K562 (cell line): Measurements from ENCODE around the gene PPCDC.

Experiments
- MYC ChIP-seq, 2 experiments: fragments of 250-450 bp in 1 of 2; sonication (Bioruptor Pico) in 1 of 2; IDR thresholded peaks; 2 replicates each; pipeline versions ENCODE4 v1.5.1 to v1.6.1; 2012 to 2021; ENCODE audit warnings: low read depth in 2 of 2, borderline replicate concordance in 1 of 2, improper control_type of control experiment in 1 of 2, low read length in 1 of 2, mild to moderate bottlenecking in 1 of 2, moderate library complexity in 1 of 2
- PTTG1 ChIP-seq: fragments of 450-650 bp; IDR thresholded peaks from 2 replicates; pipeline ENCODE4 v1.6.1; 2016; ENCODE audit warnings: low read depth, mild to moderate bottlenecking, missing genetic modification characterization, missing compliant biosample characterization
- RBFOX2 ChIP-seq: fragments of 200-400 bp; formaldehyde crosslinking; IDR thresholded peaks from 2 replicates; pipeline ENCODE4 v1.6.1; 2017; ENCODE audit warnings: low read depth, mild to moderate bottlenecking, low read length, moderate library complexity
- TCF7 ChIP-seq: sonication (generic); IDR thresholded peaks from 2 replicates; pipeline ENCODE4 v1.6.1; 2016; ENCODE audit warnings: antibody characterized with exemption, borderline replicate concordance
- ZFP30 ChIP-seq: fragments of 250-450 bp; sonication (Bioruptor Pico); IDR thresholded peaks from 2 replicates; pipeline ENCODE4 v1.8.0; 2022; ENCODE audit warnings: moderate library complexity, mild to moderate bottlenecking, inconsistent platforms, borderline replicate concordance
- TF ChIP-seq, protein P1 (sequence below), 3 experiments: IDR thresholded peaks in 2 of 3; conservative IDR thresholded peaks in 1 of 3; 2 replicates each; pipeline ENCODE4 v1.5.1; 2011 to 2012; ENCODE audit warnings: low read length in 3 of 3, mild to moderate bottlenecking in 3 of 3, control low read depth in 2 of 3, improper control_type of control experiment in 1 of 3, inconsistent platforms in 1 of 3, low read depth in 1 of 3, mixed read lengths in 1 of 3, moderate library complexity in 1 of 3; ENCODE audit not compliant: insufficient read depth in 2 of 3
- TF ChIP-seq, protein P2 (sequence below): sonication (generic); formaldehyde crosslinking; IDR thresholded peaks from 2 replicates; pipeline ENCODE4 v1.8.1; 2023; ENCODE audit warnings: mild to moderate bottlenecking, missing genetic modification reagents
- TF ChIP-seq, protein P3 (sequence below): sonication (generic); formaldehyde crosslinking; IDR thresholded peaks from 2 replicates; pipeline ENCODE4 v1.8.0; 2022; ENCODE audit warnings: mild to moderate bottlenecking, missing genetic modification reagents, borderline replicate concordance

DNA sequence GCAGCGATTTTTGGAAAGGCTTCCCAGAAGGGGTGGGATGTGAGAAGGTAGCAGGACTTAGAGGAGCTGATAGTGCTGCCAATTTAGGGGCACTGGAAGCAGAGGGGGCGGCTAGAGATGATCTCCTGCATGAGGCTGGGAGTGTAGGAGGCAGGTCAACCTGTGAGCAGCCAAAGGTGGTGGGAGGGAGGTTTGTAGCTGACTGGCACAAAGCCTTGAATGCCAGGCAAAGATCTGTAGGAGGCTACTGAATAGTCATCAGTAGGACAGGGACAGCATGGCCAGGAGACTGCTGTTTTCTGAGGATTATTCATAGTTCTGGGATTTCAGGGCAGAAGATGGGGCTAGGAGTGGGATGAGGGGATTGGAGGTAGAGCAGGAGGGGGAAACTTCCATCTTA lies 25.8 kb upstream of the PPCDC start:
- TF ChIP-seq, protein P1, sequence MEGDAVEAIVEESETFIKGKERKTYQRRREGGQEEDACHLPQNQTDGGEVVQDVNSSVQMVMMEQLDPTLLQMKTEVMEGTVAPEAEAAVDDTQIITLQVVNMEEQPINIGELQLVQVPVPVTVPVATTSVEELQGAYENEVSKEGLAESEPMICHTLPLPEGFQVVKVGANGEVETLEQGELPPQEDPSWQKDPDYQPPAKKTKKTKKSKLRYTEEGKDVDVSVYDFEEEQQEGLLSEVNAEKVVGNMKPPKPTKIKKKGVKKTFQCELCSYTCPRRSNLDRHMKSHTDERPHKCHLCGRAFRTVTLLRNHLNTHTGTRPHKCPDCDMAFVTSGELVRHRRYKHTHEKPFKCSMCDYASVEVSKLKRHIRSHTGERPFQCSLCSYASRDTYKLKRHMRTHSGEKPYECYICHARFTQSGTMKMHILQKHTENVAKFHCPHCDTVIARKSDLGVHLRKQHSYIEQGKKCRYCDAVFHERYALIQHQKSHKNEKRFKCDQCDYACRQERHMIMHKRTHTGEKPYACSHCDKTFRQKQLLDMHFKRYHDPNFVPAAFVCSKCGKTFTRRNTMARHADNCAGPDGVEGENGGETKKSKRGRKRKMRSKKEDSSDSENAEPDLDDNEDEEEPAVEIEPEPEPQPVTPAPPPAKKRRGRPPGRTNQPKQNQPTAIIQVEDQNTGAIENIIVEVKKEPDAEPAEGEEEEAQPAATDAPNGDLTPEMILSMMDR (IDR thresholded peaks at IDR 0.05 in 2 of 3, conservative IDR thresholded peaks at IDR 0.05 in 1 of 3; ENCODE audit: insufficient read depth in 2 of 3, low read depth in 1 of 3, low read length in 3 of 3) = no peak
- TF ChIP-seq ZFP30 (CRISPR knock-in tag) = no peak
- TF ChIP-seq, protein P2, sequence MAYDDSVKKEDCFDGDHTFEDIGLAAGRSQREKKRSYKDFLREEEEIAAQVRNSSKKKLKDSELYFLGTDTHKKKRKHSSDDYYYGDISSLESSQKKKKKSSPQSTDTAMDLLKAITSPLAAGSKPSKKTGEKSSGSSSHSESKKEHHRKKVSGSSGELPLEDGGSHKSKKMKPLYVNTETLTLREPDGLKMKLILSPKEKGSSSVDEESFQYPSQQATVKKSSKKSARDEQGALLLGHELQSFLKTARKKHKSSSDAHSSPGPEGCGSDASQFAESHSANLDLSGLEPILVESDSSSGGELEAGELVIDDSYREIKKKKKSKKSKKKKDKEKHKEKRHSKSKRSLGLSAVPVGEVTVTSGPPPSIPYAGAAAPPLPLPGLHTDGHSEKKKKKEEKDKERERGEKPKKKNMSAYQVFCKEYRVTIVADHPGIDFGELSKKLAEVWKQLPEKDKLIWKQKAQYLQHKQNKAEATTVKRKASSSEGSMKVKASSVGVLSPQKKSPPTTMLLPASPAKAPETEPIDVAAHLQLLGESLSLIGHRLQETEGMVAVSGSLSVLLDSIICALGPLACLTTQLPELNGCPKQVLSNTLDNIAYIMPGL = no peak
- TF ChIP-seq TCF7 = no peak
- TF ChIP-seq MYC (IDR thresholded peaks at IDR 0.05; ENCODE audit: low read depth, low read length) = no peak
- no peak for TF ChIP-seq MYC (CRISPR knock-in tag; IDR thresholded peaks at IDR 0.05; ENCODE audit: borderline replicate concordance, low read depth)
- no peak for TF ChIP-seq RBFOX2
- TF ChIP-seq, protein P3, sequence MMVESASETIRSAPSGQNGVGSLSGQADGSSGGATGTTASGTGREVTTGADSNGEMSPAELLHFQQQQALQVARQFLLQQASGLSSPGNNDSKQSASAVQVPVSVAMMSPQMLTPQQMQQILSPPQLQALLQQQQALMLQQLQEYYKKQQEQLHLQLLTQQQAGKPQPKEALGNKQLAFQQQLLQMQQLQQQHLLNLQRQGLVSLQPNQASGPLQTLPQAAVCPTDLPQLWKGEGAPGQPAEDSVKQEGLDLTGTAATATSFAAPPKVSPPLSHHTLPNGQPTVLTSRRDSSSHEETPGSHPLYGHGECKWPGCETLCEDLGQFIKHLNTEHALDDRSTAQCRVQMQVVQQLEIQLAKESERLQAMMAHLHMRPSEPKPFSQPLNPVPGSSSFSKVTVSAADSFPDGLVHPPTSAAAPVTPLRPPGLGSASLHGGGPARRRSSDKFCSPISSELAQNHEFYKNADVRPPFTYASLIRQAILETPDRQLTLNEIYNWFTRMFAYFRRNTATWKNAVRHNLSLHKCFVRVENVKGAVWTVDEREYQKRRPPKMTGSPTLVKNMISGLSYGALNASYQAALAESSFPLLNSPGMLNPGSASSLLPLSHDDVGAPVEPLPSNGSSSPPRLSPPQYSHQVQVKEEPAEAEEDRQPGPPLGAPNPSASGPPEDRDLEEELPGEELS (CRISPR knock-in tag) = no peak
- no peak for TF ChIP-seq PTTG1 (tag)
